Esophagus mucosa (tissue), 1 donor: ENCODE measurements around the gene TBC1D1. TPM values are rescaled to one million over a fixed set of nuclear protein-coding genes. Genes with fewer than 3 reads are reported as not detected.
A peak's percentile ranks its signal among the peaks of the same experiment; 100 is the strongest.

Source experiments
- ATAC-seq: fragments of 200-7000 bp; cut with Tn5 transposase; one replicate; pipeline ENCODE4 v1.9.1; 2020
- total RNA-seq: library from RNA; stranded (reverse); gene quantifications from one replicate; pipeline ENCODE4 v1.2.4, GENCODE V29; 2023
- donor health status: DM: yes; HTN: yes; CAD: no.

TBC1D1 gene
- total RNA-seq, 1 donor from 2014 or later = 11.4 TPM

DNA sequence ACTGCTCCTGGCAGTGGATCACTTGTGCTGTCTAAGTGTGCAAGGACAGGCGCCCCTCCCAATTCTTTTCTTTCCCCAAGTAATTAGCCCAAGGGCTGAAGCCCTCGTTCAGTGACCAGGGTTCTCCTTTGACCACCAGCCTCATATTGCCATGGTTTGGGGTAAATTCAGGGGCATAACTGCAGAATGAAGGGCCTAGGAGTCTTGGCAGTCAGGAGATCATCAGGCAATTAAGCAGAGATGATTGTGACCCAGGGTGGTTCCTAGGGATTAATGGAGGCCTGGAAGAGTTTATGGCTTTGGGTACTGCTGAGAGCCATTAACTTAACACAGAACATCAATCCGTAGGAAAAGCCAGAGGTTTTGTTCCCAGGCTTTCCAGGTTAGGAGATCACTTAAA is 240.0 kb downstream of the TBC1D1 start:
- ATAC-seq = no peak

DNA sequence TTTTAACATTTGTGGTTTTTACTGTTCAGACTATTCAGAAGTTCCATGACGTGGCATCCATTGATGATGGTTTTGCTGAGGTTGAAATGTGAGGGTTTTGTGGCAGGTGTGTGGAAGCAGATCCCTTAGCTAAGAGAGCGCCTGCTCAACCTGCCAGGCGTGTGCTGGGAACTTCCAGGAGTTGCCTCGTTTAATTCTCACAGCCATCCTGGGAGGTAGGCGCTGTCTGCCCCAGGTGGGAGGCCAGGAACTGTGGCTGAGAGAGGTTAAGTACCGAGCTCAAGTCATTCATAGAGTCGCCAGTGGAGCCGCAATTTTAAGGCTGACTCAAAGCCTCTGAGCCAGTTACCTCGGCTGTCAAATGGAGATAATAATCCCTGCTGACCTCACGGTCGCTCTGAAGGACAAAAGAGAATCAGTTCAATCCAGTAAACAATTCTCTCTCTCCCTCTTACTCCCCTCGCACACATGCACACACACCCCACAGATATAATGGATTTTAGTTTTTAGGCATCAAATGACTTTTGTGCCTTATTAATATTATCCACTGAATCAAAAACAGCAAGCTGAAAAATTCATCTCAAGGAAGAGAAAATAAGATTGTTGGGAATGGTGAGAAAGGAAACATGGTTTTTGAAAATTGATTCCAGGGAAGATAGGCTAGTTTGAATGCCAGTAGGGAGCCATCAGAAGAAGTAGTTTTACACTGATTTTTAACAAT is 240.6 kb downstream of the TBC1D1 start:
- ATAC-seq = no peak

DNA sequence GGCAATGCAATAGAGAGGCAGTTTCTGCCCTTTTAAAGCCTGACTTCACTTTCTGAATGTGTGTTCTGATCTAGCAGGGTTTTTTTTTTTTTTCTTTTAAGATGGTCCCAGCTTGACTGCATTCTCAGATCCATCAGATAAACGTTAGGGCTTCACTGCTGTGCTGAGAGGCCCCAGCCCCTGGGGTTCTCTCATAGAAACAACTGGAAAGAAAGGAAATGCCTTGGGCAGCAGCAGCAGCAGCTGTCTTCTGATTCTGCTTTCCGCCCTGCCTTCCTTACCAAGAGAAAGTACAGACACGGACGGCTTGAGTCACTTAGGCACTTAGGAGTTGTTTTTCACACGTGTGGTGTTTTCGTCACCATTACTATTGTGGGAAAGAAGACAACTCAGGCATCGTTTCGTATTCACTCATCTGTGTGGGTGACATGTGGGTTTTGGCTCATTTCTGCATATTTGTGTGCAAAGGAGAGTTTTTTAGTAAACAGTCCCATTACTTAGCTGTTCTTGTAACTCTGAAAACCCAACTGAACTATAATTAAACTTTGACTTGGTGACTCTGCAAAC is 241.3 kb downstream of the TBC1D1 start:
- peak; percentile 14 for ATAC-seq

DNA sequence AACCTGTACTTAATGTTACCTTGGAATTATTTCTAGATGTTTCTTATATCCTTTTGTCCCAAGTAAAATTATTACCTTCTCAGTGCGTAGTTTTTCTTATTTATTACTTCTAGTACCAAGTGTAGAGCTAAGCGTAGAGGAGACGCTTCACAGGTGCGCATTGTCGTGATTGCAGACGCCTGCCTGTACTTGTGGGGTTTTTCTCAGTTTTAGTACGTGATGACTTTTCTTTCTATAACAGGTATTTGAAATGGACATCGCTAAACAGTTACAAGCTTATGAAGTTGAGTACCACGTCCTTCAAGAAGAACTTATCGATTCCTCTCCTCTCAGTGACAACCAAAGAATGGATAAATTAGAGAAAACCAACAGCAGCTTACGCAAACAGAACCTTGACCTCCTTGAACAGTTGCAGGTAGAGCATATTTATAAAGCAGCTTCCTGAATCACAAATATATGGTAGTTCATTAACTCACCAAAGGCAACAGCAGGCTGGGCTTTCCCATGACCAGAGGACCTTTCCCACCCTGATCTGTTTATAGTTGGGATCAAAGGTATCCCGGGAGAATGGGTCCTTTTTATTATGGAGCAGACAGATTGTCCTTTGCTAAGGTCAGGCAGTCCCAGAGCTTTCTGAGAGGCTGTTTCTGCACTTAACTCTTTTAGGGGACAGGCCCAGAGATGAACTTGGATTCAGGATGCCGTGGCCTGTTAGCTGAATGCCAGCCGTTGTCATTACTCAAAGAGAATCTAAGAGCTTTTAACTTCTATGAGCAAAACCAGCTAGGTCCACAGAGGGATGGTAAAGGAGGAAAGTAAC is 242.2 kb downstream of the TBC1D1 start:
- ATAC-seq = no peak

DNA sequence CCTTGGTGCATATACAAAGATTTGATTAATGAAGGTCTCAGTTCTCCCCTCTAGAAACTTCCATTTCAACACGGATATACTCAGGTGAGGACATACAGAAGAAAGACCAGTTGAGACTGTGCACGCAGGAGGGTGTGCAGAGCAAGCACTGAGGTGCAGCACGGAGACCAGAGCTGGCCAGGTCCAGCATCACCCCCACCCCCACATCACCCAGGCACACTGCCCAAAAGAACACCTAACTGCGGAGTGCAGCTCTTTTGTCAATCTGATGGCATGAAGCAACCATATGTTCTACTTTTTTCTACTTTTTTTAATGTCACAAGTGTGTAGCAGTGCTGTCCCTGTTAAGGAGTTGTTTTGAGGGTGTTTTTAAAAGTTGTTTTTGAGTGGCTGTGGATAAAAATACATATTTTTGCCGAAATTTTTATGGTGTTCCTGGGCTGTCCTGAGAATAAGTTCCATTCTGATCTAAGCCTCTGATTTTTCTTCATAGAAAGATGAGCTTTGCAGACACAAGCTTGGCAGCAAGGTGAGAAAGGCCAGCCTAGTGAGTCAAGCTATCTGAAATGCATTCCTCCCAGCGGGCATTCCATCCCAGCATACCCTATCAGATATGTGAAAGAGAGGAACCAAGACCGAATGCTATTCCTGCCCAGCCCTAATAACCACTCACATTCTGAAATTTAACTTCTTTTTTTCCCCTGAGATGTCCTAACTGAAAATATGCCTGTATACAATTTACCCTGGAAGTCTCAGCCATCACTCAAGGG is 243.0 kb downstream of the TBC1D1 start:
- no peak for ATAC-seq

DNA sequence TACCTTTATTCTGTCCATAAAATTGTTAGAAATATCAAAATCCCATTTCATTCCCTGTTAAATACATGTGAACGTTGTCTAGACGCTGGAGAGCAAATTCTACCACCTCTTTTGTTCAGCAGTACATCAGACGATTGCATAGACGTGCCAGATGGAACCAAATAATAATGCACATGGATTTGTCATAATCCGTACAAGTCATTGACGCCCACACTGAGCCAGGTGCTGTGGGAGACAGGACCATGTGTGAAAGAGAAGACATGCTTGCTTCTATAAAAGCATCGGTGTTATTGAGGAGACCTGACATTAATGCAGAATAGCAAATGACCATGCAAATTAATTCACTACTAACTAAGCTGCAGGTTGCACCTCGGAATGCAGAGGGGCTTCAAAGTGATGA is 244.3 kb downstream of the TBC1D1 start:
- no peak for ATAC-seq

DNA sequence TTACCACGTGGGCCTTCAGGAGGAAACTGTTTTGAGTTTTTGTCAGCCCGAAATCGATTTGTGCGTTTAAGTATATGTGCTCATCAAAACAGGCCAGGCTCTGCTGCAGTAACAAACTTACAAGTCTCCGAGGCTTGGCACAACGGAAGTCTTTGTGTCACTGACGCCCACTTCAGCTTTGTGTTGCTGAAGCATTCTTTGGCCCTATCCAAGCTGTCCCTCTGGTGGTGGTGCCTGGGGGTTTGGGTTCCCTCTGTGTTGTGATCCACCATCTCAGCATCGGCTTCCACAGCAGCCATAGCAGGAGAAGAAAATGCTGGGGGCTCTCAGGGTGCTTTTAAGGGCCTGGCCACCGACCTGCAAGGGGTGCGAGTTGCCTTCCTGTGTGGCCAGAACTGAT is 245.7 kb downstream of the TBC1D1 start:
- ATAC-seq = no peak

DNA sequence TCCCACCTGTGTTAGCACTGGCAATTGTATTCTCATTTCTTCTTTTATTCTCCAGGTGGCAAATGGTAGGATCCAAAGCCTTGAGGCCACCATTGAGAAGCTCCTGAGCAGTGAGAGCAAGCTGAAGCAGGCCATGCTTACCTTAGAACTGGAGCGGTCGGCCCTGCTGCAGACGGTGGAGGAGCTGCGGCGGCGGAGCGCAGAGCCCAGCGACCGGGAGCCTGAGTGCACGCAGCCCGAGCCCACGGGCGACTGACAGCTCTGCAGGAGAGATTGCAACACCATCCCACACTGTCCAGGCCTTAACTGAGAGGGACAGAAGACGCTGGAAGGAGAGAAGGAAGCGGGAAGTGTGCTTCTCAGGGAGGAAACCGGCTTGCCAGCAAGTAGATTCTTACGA is 246.2 kb downstream of the TBC1D1 start:
- ATAC-seq = peak; percentile 28

DNA sequence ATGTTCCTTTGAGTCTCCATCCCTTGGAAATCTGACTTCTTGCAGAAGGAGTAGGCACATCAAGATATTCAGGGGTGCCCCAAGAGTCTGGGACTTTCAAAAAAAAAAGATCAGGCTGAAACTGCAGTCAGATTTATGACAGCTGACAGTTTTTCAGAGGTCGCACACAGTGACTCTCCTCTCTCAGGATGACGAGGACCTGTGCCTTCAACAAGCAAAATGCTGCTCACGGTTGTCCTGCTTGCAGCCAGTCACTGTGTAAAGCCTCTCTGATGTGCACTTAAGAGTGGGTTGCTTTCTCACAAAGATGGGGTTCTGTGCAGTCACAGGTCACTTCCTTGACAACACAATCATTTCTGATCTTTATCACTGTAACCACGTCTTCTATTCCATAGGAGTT is 247.5 kb downstream of the TBC1D1 start:
- ATAC-seq = no peak

DNA sequence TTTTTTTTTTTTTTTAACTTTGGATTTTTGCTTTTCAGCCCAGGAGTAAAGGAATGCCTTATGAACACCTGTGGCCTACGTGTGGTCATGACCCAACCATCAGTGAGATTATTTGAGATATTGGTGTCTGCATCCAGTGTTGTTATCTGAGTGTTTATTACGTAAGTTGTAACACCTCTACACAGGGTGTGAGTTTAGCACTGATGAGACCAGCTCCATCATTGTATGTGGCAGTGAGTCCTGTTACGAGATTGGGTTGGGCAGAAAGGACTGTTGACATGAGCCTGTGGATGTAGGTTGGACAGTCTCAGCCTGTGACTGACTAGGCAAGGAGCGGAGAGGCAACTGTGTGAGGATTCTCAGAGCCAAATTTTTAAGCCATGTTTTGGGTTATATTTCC is 248.3 kb downstream of the TBC1D1 start:
- no peak for ATAC-seq

DNA sequence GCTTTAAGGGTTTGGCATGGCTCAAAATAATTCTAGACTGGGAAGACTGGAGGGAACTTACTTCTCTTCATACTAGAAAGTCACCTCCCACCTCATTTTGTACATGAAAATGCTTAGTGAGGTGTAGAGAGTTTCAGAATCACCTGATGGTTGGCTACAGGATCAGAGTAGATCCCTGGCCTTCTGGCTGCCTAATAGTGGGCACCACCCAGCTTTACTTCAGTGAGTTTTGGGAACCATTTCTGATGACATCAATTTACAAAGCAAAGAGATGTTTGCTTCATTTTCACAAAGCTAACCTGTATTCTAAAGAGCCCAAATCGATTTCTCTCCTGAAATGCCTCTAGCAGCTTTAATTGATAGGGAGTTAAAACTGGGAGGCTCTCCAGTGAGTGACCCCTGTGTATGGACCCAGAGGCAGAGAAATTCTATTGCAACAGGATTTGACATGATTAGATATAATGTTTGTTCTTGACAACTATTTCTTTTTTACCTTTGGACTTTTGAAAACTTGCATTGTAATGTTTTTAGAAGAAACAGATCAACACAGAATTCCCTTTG is 249.8 kb downstream of the TBC1D1 start:
- no peak for ATAC-seq

DNA sequence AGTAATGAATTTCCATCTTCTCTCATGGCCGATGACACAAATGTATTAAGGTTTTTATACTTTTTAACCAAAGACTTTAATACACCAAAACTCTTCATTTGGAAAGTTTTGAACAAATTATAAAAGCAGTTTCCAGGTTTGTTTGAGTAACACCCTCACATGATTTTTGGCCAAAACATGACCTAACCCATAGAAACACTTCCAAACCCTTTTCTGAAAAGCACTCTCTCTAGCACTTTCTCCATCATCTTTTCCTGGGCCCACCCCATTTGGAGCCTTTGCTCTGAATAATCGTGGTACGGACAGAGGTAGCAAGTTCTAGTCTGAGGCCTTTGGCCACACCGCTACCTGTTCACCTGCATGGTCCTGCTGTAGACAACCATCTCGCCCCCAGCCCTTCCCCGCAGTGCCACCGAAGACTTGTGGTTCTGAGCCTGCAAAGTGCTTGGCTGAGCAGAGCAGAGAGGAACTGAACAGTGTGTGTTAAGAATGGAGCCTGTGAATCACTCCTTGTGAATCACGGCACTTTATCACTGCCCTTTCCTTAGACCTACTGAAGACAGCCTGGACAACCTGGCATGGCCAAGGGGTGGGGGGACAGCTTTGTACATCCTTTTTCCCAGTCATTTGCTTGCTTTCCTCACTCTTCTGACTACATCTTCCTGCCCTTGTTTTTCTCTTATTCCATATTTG is 251.1 kb downstream of the TBC1D1 start:
- peak; percentile 41 for ATAC-seq

DNA sequence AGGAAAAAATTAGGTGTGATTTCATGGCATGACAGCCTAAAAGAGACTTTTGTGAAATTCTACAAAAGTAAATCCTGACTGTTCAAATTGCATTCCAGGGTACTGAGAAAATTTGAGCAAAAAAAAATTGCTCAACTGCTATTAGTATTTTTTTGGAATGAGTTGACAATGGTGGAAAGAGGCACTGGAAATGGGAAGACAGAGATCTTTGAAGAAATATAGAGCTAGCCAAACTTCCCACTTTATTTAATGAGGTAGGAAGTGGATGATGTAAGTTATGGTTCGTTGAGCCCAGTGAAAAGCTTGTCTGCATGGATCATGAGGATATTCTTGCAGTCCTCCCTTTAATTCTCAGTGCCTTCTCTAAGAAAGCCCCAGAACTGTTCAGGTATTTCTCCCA is 253.1 kb downstream of the TBC1D1 start:
- no peak for ATAC-seq

DNA sequence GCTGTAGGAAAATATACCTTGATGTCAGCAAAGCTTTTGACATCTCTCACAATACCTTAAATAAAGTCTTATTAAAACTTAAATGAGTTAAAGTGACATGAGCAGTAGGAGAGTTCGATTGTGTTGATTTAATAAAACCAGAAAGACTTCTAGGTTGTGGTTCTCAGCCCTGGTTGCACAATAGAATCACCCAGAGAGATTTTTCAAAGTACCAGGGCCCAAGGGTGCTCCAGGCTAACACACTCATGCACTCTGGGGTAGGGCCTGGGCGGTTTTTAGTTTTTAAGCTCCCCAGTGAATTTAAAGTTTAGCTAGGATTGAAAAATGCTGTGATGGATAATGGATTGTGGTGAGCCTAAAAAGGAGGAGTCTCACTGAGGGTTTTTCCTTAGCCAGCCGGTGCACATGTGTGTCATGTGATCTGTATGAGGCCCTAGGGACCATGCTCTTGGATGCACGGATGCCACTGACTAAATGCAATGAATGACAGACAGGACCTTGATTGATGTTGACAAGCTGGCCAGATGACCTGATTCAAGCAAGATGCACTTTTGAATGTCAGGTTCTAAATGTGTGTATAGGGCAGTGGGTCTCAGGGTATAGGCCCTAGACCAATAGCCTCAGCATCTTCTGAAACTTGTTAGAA is 254.3 kb downstream of the TBC1D1 start:
- ATAC-seq = peak; percentile 78

DNA sequence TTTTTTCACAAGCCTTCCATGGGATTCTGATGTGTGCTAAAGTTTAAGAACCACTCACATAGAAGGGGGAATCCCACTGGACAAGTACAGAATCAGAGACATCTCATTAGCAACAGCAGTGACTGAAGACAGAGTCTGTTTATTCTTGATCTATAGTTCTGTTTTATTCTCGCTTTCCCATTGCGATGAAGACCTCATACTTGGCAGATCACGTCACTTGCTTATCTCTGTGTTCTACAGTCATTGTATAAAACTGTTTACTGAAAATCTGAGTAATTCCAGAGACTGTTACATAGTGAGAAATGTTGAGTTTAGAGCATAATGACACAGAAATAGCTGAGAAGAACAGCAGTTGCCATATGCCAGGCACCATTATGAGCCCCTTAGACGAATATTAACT is 254.9 kb downstream of the TBC1D1 start:
- no peak for ATAC-seq

DNA sequence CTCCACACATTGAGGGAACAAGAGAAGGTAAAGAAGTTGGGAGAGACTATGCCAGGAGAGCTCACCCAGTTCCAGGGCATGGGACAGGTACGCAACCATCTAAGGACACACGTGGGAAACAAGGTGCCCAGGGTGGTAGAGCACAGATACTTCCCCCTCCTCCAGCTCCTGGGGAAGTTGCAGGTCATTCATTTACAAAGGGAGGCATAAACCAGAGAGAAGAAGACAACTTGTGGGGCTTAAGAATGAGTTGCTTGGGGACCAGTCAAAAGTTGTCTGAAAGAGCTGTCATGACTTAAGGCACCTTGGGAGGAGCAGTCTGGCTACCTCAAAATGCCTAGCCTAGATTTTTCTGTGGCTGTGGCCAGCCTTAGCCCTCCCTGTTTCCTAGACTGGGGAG is 255.5 kb downstream of the TBC1D1 start:
- ATAC-seq = no peak

DNA sequence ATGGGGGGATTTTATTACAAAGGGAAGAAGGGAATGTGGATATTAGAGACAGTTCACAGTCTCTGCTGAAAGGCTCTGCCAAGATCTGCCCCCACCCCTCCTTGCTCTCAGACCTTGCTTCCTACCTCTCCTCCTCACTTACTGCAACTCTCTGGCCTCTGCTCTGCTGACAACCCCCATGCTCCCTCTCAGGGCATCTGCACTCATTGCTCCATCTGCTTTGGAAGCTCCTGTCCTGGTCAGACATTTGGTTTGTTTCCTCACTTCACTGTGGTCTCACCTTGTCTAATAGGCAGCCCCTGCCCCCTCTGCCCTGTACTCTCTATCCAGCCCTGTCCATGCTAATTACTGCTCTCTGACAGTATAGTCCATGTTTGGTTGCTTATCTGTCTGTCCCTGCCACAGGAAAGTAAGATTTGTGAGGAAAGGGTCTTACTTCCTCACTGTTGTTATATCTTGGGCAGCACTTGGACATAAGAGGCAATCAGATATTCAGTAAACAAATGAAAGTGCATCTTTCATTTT is 258.6 kb downstream of the TBC1D1 start:
- ATAC-seq = no peak

DNA sequence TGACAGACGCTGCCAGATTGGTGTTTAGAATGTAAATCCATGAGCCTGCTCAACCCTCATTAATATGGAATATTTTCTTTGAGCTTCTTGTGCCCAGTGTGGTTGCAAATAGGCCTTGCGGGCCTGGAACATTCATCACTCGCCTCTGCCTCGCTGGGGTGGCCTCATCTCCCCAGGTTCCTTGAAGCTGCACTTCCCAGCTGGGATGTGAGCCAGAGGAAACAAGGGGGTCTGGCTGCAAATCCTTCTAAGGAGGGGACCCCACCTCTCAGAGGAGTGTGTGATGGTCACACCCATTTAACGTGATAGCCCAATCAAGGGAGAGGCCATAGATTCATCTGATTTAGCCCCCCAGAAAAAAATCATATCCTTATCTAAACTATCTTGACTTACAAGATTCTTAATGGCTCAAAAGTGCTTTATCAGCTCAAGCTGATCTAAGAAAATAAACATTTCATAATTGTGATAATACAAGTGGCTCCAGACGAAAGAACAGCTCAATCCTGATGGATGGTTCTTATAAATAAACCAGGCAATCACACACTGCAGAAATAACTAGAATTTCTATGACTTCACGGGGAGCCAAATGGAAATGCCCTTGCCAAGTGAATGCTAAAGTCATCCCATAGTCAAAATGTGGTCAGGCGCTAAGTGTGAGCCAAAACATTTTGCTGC is 259.2 kb downstream of the TBC1D1 start:
- no peak for ATAC-seq

DNA sequence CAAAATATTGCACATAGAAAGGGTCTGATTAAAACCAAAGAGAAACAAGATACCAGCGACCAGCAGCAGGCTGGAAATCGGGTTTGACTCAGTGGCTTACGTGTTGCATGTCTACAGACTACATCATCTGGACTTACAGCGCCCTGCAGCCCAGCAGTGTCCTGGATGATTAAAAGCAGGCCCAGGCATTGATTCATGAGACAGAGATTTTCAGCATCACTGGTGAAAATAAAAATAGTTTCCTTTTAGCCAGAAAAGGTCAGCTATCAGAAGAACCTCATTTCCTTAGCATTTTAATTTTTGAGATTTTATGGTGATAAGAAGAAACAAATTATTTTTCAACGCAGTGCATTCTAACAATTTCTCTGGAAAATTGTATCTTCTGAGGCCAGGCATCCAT is 259.9 kb downstream of the TBC1D1 start:
- no peak for ATAC-seq

DNA sequence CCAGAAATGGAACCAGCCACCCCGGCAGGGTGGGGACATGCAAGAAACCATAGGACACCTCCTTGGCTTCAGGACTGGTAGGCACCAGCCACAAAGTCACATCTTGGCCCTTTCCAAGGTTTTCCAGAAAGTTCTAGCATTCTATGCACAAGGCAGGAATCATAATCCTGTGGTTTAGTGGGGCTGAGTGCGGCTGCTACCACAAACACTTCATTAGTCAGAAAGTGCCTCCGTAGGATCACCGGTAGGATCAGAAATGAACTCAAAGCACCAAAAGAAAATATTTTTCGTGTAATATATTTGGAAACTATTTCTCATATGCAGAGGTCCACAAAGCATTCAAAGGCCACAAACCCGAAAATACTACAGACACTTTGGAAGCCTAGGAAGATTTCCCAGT is 261.0 kb downstream of the TBC1D1 start:
- ATAC-seq = no peak

DNA sequence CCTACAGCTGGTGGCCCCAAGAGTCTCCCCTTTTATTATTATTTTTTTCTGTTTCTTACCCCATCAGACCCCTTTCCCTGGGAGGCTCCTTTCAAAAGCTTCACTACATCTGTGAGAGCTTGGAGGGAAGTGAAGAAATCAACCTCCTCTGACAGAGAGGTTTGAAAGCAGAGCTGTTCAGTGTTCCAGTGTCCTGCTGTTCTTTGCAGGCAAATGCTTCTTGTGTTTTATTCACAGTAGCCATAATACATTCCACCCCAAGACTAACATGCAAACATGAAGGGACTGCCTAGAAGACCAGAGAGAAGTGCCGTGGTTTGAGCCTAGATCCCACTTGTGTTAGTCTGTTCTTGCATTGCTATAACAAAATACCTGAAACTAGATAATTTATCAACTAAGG is 261.4 kb downstream of the TBC1D1 start:
- ATAC-seq = no peak
